DMS153 treated with DMSO at 0.1 percent for 48 hours (cell line): Measurements from ENCODE around the gene ZNF507.

Source experiments
- DNase-seq: peaks from one replicate; lab custom pipeline; 2025; ENCODE audit not compliant: unreplicated experiment; lab: John Stamatoyannopoulos, UW

ZNF507 gene

DNA sequence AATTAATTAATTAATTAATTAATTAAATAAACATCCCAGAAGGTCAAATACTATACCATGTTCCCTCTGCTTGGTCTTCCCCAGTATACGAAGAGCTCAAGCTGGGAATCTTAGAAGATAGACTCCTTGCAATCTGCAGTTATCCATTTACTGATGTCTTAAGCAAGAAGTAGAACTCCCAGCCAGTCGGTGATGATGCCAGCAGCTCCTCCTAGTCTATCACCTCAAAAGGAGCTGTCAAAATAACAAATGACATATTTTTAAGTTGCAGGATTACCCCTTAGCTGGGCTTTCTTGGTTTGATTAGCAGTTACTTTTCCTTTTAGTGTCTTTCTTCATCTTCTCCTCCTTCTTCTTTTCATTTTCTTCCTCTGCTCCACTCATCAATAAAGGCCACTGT, 6.0 kb upstream of the ZNF507 start:
- no peak for DNase-seq

DNA sequence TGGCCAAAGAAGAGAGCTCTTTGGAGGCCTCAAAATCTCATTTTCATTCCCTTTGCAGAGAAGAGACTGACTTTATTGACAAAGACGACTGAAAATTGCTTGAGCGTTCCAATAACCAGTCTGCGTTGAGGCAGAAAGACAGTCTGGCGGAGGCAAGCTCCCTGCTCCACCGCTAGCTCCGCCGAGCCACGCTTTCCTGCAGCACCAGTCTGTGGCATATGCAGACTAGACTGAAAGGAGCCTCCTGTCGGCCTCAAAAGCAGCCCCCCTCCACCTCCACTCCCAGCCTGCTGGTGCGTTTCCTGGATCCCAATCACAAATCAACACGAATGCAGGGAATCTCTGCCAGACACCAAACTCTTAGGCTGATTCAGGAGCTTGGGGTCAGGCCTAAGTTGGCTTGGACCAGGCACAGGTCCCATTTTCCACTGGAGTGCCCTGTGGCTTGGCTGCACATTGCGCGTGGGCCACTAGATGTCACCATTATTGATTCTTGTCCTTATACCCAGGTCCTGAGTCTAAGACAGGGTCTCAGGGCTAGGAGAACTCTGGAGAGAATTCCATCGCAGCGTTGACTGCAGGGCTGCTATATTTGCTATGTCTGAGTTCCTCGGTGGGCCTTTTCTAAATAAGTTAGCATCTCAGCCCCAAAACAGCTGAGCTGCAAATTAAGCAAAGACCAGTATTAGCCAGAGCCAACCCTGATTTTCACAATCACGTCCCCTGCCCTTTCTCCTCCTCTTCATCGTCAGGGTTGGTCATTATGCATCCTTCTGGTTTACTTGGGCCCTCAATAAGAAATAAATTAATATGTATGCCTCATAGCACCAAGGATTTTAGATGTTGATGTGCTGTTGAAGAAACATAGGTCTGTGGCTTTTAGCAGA, 5.2 kb upstream of the ZNF507 start:
- no peak for DNase-seq

DNA sequence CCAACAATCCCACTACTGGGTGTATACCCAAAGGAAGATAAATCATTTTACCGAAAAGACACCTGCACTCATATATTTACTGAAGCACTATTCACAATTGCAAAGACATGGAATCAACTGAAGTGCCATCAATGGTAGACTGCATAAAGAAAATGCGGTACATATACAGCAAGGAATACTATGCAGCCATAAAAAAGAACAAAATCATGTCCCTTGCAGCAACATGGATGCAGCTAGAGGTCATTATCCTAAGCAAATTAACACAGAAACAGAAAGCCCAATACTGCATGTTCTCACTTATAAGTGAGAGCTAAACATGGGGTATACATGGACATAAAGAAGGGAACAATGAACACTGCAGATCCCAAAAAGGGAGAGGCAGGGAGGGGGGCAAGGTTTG, 2.7 kb upstream of the ZNF507 start:
- no peak for DNase-seq

DNA sequence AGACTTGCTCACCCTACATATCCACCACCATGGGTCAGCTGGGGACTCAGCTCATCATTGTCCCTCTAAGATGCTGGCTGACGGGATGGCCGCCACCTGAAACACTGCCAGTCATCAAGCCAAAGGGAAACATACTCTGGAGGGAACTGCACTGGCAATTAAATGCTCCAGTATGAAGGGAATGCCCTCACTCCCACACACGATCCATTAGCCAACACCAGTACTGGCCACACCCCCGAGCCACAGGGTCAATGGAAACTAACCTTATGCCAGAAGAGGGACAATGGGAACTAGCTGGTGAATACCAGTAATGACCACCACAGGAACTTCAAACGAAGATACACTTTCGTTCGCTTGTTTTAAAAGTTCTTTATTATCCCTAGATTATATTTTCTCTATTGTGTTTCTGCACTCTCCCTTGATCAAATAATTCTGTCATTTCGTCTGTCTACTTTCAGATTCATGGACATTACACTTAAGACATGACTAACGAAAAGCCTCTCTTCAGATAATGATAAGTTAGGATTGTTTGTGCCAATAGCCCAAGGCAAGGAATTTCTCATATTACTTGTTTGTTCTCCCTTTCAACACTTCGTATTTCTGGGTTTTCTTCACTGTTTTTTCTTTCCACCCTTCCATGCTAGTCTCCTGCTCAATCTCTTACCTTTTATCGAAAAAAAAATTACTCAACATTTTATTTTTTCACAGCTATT, 1.7 kb upstream of the ZNF507 start:
- no peak for DNase-seq

DNA sequence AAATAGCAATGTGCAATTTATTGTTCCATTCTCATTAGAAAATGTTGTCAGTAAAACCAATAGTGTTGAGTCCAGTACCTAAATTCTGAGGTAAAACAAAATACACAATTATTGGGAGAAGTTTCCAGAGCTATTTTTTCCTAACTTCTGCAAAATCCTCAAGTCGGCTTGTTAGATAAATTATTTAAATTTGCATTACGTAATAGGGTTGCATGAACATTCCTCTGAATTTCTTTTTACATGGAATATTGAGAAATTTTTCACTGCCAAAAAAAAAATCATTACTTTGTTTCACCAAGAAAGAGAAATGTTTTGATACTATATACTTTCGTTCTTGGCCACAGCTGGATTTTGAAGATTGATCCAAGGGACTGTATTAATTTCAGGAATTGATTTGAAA, 1.5 kb downstream of the ZNF507 start:
- no peak for DNase-seq

DNA sequence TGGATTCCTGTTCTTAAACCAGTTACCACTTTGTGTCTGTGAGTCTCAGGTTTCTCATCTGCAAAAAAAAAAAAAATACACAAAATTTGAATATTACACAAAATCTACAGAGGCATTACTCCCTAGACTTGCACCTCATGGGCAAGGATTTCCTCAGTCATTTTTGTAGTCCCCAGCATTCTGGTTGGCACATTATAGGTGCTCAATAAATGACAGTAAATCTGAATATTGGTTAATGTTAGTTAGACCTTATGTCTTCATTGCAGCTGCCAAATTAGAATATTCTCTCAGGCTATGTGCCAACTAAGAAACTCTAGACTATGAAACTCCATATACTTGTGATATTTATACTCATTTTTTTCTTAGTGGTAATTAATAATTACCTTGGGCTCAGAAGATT, 2.2 kb downstream of the ZNF507 start:
- no peak for DNase-seq

DNA sequence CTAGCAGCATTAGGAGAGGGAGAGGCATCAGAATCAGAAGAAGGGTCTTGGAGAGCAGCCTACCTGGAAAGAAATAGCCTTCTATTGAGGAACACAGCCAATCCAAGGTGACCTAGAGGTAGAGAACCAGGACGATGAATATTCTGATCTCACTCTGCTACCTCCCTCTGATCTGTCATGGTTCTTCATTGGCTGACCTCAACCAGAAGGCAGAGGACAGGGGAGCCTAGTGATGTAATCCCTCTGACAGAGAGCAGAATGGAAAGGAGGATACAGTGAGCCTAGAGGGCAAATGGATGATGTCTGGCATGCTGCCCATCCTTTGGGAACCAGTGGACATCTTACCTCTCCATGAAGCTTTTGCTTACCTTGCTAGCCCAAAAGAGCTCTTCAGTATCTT, 3.6 kb downstream of the ZNF507 start:
- no peak for DNase-seq

DNA sequence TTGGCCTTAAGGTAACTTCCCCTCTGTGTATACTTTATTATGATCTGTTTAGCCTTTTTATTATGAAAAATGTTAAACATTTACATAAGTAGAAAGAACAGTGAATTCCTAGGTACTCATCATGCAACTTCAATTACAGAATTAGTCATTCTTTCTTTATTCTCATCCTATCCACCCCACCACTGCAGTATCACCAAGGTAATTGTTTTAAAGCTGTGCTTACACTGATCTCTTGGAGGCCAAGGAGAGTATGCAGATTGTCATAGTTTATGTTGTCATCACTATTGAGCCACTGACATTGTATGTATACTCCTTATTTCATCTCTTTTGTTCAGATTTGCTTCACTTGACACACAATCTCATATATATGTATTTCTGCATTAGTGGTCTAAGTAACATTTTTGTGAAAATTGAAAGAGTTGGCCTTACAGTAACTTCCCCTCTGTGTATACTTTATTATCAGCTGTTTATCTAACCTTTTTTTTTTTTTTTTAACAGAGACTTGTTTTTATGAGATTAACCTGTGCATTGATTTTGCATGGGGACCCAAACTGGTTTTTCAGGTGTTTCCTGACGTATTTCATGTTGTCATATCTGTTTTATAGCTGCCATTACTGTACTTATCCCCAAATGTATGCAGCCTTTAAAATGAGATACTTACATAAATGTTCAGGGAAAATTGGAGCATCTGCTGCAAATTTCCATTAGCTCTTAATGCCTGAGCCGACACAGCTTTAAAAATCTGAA, 4.5 kb downstream of the ZNF507 start:
- no peak for DNase-seq

DNA sequence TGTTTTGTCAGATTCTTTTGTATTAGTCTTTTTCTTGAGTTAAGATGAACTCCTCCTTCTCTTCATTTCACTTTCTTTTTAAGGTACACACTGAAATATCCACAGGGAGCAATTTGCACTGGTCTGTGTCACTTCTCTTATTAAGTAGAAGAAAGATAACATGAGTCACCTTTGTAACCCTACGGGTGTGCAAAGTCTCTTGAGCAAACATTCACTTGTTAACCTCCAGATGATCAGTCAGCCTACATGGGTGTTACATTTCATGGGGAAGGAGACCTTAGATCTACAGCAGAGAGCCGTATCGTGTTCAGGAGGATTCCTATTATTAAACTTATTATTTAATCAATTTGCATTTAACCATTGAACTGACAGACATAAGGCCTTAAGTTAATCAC, 5.1 kb downstream of the ZNF507 start:
- DNase-seq: no peak

DNA sequence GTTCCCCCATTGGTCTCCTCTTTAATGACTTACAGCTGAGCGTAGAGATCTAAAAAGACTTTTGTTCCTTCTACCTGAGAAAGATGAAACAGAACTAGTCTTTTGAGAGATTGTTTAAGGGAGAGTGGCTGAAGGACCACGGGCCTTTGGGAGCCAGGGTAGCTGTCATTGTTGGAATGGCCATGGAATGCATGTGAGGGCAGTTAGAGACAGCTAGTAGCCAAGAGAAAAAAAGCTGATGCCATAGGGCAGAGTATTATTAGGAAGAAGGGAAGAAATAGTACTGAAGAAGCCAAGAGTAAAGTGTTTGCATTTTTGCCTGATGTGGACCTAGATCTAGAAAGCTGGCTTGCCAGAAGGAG, 5.6 kb downstream of the ZNF507 start:
- DNase-seq: no peak

DNA sequence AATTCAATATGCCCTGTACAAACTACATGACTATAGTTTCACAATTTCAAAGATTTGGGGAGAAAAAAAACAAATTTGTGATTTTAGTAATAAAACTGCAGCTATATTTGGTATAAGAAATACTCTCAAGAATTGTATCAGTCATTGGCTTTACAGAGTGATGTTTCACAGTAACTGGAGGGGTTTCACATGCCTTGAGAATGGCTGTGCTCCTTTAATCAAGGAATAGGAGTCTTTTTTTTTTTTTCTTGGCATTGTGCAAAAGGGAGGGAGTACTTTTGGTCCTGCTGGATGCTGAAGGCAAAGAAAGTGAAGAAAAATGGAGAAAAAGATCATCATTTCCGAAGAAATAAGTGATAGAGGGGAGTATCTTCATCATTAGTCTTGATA, 6.8 kb downstream of the ZNF507 start:
- no peak for DNase-seq

DNA sequence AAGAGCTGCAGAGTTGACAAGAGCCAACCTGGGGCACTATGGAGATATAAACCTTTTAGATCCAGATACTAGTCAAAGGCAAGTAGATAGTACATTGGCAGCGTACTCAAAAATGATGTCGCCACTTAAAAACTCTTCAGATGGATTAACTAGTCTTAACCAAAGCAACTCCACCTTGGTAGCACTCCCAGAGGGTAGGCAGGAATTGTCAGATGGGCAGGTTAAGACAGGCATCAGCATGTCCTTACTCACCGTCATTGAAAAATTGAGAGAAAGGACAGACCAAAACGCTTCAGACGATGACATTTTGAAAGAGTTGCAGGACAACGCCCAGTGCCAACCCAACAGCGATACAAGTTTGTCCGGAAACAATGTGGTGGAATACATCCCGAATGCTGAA, 8.9 kb downstream of the ZNF507 start:
- no peak for DNase-seq

DNA sequence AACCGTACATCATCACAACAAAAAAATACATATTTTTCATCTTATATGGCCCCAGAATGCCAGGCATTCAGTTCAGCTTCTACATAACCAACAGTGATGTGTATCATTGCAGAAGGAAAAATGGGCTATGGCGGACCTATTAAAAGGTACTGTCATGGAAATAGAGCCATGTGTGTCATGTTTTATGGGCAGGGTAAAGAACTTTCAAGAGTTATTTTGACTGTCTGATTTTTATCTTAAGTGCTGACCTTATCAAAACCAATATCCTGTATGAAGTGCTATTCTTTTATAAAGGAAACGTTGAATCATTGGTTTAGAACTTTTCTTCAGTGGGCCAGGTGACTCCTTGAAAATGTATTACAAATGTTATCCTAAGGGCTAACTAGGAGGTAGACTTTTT, 9.9 kb downstream of the ZNF507 start:
- DNase-seq: no peak

DNA sequence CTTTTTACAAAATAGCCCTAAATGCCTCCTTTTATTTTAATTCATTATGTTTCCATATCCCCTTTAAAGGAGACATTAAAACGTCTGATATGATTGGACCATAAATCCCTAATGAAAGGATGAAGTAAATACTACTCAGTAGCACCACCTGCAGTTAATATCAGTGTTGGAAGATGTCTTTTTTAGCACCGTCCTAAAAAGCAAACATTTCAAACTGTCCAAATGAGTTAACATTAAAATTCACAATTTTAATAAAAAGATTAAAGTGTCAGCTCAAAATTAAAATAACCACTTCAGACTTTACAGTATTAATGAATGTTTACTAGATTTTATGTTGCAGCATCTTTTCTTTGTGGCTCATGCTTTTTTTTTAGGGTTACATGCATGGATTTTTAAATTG, 12.3 kb downstream of the ZNF507 start:
- no peak for DNase-seq

DNA sequence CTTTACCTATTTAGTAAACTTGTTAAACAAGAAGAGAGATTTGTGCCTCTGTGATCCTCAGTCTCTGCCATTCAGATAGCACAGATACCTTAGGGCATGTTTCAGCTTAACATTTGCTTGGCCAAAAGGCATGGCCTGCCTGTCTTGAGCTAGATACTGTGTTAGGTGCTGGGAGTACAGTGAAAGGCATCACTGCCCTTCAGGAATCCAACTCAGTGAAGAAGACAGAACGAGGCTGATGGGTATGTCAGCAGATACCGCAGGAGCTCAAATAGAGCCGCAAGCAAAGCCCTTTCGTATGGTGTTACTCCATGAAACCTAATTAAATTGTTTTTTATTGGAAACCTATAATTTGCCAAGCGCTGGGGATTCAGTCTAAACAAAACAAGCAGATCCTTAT, 12.9 kb downstream of the ZNF507 start:
- DNase-seq: no peak

DNA sequence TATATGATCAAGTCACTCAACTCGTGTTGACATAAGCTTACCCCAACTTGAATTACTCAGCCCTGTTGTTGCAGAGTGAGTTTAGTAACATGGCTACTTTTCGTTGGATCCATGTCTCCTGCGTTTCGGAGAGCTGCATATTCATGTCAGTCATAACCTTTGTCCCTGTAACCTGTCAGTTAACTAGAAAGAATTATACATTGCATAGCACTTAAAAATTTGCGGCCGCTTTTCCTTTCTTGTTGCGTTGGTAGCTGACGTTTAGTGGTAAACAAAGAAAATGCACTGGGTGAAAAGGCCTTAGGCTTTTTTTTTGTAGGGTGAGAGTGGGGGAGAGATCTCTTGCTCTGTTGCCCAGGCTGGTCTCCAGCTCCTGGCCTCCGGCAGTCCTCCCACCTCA, 14.2 kb downstream of the ZNF507 start:
- no peak for DNase-seq

DNA sequence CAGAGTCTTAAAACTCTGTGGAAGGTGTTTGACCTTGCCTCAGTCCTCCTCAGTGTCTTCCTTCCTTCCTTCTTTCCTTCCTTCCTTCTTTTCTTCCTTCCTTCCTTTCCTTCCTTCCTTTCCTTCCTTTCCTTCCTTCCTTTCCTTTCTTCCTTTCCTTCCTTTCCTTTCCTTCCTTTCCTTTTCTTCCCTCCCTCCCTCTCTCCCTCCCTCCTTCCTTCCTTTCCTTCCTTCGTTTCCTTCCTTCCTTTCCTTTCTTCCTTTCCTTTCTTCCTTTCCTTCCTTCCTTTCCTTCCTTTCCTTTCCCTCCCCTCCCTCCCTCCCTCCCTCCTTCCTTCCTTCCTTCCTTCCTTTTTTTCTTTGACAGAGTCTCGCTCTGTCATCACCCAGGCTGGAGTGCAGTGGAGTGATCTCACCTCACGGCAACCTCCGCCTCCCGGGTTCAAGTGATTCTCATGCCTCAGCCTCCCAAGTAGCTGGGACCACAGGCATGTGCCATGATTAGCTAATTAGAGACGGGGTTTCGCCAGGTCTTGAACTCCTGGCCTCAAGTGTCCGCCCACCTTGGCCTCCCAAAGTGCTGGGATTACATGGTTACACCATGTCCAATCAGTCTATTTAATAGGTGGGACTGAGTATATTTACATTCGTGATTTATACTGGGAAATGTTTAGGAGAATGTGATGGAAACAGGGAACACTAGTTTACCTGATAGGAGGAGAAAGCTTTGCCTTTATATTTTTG, 16.3 kb downstream of the ZNF507 start:
- DNase-seq: no peak

DNA sequence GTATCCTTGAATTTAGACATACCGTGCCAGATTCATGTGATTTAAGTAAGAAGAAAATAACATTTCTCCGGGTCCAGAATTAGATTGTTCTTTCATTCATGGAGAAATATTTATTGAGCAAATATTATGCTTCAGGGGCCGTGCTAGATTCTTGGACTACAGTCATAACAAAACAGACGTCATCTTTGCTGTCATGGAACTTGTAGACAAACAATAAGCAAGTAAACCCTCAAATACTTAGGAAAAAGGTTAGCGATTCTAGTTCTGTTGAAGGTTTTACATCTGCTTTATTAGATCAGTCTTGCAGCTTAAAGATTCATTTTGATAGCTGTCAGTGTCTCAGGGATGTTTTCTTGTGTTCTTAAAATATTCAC, 16.9 kb downstream of the ZNF507 start:
- DNase-seq: no peak

DNA sequence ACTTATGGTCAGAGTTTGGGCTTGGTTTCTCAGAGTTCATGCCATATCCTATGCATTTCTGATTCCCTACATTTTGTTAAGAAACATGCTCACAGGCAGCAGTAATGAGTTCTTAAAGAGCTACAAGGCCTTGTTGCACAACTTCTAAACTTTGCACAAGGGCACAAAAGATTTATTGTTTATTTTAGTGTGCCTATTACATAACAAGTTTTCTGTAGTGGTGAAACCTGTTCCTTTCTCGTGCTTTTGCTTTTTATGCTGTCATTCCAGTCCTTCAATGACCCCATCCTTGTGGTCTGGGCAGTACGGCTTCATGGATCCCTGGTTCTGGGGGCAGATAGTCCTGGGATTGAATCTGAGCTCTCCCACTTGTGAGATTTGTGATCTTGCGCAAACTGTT, 17.8 kb downstream of the ZNF507 start:
- no peak for DNase-seq

DNA sequence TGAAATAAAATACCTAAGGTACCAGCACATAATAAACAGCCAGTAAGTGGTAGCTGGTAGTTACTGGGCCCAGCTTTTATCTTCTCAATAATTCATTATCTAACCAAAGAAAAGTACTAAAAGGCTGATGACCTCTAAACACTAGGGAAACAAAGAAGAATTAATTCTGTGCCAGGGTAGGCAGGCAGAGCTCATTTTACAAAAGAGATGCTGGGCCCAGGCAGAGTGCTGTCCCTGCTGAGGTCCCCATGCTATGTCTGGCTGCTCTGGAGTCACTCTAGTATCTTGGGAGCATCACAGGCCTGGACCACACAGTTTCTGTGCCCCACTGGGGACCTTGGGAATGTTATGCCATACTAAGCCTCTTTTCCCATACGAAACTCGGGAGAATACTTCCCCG, 18.2 kb downstream of the ZNF507 start:
- no peak for DNase-seq

DNA sequence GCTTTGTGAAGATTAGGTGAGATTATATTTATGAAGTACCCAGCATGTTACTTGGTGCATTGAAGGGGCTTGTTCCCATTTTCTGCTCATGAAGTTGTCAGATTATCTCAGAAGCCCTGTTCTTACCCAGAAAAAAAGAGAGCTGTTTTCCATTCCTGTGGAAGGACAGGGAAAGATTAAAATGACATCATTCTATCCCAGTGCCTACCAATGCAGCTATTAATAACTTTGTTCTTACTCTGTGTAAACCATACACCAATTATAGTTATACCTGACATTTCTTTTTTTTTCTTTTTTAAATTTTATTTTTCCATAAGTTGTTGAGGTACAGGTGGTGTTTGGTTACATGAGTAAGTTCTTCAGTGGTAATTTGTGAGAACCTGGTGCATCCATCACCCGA, 18.6 kb downstream of the ZNF507 start:
- no peak for DNase-seq
